HUDEP-2 (cell line): ENCODE measurements around the gene ALKBH4.
"Not testable (repeated sequence)": the region's sequence is repeated elsewhere in the genome, so short reads cannot be mapped to it uniquely, and the experiment has no call there.

Experiments used
- DNase-seq, 76 experiments: peaks; one replicate each; lab custom pipeline; 2025; ENCODE audit not compliant: unreplicated experiment in 76 of 76; lab: John Stamatoyannopoulos, UW

Gene ALKBH4

DNA sequence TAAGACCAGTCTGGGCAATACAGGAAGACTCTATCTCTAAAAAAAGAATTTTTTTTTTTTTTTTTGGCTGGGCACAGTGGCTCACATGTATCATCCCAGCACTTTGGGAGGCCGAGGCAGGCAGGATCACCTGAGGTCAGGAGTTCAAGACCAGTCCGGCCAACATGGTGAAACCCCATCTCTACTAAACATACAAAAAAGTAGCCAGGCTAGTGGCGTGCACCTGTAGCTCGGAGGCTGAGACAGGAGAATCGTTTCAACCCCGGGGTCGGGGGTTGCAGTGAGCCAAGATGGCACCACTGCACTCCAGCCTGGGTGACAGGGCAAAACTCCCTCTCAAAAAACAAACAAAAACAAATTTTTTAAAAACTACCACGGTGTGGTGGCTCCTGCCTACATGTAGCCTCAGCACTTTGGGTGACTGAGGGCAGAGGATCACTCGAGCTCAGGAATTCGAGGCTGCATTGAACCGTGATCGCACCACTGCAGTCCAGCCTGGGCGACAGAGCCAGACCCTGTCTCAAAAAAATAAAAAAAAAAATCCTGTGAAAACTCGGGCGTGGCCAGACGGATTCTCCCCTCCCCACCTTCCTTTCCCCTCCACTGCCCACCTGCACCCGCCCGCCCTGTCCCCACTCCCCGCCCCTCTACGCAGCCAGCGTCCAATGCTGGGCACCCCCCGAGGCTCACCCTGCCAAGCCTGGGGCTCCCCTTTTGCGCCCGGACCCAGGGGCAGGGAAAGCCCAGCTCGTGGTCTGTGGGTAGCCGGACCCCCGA, 32.0 kb downstream of the ALKBH4 start:
- no peak for DNase-seq

DNA sequence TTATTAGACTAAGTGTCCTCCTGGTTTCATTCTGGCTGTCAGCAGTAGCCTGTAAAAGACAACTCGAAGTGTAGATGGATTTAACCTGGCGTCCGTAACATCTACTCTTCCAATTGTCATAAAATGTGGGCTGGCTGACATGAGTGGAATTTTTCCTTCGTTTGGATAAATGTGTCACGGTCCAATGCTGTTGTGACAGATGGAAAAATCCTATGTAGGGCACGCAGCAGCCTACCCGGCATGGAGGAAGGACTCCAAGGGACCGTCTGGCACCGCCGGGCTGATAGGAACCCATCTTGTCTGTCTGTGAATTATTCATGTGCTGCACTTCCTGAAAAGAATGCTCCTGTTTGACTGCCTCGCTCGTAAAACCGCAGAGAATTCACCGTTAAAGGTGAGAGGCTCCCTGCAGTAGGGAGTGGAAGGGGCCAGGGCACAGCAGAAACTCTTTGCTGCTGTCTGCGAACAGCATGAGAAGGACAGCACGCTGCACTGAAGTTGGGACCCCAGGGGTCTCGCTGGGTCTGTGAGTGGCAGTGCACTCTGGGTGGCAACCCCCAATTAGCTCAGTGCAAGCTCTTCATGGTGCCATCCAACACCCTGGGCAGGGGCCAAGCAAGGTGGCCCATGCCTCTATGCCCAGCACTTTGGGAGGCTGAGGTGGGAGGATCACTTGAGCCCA, 32.9 kb downstream of the ALKBH4 start:
- DNase-seq = no peak

DNA sequence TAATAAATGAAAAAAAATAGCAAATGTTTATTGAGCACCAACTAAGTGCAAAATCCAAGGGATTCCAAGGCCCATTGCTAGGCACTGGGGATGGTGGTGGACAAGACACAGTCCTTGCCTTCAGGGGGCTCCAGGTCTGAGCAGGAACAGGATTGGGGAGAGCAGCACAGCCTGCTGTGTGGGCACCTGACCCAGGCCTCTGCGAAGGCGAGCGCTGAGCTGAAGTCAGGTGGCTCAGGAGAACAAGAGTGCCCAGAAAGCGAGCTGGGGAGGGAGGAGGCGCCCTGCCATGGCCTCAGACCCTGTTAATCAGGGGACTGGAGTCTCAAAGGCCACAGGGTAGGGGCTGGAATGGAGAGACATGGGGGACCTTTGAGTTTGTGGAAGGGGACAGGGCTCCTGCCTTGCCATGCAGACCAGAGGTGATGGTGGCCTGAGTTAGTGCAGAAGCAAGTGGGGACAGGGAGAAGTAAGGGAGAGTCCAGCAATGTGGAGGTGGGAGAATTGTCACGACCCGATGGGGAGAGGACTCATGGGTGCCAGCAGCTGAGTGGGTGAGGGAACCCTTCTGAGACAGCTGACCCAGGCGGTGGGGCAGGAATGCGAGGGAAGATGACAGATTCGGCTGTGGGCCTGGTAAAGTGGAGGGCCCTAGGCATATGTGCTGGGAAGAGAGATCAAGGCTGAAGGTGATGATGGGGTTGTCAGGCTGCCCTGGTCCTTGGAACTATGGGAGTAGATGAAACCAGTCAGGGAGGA, 35.3 kb downstream of the ALKBH4 start:
- DNase-seq = no peak

DNA sequence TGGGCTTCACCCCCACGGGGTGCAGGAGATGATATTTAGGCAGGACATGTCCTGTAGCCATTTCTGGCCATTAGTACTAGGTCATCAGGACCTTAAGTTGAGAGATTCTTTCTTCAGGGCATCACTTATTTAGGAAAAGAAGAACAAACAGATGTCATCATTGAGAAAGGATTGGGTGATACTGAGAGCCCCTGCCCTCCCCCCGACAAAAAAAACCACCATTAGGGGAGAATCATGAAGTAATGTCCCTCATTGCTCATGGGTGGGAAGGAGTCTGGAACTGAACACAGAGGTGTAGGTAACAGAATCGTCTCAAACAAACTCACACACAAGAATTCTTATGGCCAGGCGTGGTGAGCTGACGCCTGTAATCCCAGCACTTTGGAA, 37.7 kb downstream of the ALKBH4 start:
- DNase-seq = no peak

DNA sequence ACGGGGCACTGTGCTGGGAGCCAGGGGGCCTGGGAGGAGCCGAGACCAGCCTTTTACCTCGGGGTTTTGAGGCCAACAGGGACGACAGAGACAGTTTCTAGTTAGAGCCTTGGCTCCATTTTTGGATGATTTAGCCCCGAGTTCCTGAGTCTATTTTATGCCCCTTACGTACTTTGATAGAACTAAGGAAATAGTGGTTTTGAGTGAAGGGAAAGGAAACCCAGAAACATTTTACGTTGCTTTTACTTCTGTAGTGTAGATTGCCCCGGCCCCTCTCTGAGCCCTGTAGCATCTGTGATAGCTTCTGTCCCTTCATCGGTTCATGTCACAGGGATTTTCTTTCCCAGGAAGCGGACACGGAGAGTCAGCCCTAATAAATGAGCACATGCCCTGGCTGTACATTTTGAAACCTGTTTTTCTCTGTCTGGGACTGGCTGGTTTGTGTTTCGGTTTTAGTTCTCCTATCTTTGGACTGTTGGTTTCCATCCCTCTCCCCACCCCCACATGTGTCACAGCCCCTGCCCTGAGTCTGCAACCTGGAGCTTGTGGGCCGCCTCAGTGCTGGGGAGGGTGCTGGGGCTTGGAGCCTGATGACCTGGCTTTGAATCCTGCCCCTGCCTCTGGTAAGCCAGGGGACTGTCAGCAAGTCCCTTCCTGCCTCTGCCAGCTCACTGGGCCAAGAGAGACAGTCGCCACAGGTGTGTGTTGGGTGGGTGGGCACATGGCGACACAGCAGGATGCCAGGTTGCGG, 38.2 kb downstream of the ALKBH4 start:
- DNase-seq = no peak

DNA sequence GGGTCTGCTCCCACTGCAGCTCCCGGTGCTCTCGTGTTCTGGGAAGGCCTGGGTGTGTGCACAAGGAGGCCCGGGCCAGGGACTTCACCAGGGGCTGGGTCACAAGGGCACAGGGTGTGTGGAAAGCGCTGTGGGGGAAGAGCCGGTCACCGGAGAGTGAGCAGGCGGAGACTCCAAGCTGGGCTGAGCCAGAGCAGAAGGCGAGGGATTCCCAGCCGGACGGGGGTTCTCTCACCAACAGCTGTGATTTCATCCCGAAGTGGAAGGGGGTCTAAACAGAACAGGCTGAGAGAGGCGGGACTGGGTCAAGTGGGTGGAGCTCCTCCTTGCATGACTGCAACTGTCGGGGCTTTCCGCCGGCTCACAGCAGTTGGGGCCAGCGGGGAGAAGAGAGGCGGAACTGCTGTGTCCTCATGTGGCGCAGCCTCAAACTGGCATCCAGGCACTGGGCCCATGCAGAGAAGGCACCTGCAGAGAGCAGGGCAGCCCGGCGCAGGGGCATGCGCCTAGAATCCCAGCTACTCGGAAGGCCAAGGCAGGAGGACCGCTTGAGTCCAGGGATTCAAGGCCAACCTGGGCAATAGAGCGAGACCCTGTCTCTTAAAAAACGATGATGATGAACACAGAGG, 38.9 kb downstream of the ALKBH4 start:
- DNase-seq = no peak

DNA sequence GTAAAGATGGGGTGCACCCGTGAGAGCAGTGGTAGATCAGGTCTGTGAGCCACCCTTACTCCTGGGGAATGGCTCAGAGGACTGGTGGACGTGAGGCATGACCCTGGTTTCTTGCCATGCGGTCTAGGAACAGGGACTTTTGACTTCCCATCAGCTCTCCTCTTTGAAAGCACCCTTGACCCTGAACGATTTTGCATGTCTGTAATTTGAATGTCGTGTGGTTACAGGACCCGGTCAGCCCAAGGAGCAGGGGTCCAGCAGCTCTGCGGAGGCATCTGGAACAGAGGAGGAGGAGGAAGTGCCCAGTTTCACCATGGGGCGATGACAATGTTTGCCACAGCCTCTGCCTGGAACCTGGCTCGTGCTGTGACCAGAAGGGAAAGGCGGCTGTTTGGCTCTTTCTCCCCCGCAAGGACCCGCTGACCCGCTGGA, 39.9 kb downstream of the ALKBH4 start:
- DNase-seq = no peak

DNA sequence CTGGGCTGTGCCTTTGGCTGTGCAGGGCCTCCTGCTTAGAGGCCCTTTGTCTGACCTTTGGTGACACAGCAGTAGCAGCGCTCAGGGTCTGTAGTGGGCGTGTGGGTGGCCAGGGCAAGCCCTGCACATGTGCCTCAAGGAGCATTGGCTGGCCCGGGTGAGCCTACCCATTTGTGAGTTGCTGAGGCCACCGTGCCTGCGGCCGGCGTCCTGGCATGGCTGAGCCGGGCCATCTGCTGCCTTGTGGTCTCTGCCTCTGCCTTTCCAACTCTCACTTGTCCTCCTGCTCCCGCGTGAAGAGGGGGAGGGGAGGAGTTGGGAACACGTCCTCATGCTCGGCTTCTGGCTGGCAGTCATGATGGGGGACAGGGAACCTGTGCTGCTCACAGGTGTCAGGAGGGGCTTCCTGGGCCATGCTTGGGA, 40.5 kb downstream of the ALKBH4 start:
- no peak for DNase-seq

DNA sequence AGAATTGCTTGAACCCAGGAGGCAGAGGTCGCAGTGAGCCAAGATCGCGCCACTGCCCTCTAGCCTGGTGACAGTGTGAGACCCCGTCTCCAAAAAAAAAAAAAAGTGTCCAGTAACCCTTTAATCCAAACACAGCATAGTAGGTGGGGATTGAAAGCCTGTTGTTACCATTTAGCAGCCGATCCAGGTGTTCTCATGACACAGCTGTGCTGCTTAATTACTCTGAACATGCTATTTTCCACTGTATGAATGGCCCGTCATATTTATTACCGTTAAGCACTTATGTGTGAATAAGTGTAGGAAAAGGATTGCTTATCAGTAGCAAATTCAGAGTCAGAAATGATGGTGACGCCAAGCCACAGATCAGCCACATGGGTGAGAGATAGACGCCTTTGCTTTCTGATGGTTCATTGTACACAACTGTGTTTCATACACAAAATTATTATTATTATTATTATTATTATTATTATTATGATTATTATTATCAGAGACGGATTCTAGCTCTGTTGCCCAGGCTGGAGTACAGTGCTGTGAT, 42.9 kb downstream of the ALKBH4 start:
- DNase-seq = peak in 16 of 76 experiments; percentile 3 to 52 (median 20)

DNA sequence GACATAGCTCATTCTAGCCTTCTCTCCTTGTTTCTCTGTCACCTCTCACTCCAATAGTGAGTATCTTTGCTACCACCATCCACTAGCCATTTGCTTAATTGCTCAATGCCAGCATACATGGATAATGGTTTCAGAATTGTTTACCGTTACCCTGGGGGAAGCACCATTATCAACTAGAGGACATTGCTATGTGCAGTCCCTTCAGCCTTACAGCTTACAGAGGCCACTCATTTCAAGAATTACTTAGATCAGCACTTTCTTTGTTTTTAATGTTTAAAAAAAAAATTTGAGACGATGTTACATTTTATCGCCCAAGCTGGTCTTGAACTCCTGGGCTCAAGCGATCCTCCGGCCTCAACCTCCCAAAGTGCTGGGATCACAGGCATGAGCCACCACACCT, 46.1 kb downstream of the ALKBH4 start:
- no peak for DNase-seq

DNA sequence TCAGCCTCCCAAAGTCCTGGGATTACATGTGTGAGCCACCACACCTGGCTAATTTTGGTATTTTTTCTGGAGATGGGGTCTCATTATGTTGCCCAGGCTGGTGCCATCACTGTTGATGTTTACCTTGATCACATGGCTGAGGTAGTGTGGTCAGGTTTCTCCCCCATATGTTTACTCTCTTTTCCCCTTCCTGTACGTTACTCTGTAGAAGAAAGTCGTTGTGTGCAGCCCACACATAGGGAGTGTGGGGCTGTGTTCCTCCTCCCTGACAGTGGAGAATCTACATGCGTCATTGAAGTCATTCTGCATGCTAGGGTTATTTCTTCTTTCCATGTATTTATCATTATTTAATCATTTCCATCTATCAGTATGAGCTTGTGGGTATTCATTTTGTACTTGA, 47.6 kb downstream of the ALKBH4 start:
- no peak for DNase-seq

DNA sequence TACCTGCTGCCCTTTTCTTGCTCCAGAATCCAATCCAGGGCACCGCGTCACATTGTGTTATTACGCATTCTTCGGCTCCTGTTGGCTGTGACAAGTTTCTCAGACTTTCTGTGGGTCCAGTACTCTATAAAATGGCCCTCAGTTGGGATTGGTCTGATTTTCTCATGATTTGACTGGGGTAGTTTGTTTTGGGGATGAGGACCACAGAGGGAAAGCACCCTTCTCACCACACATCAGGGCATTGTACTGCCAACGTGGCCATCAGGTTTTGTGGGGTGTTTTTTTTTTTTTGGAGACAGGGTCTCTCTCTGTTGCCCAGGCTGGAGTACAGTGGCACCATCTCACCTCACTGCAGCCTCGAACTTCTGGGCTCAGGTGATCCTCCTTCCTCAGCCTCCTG, 48.3 kb downstream of the ALKBH4 start:
- no peak for DNase-seq

DNA sequence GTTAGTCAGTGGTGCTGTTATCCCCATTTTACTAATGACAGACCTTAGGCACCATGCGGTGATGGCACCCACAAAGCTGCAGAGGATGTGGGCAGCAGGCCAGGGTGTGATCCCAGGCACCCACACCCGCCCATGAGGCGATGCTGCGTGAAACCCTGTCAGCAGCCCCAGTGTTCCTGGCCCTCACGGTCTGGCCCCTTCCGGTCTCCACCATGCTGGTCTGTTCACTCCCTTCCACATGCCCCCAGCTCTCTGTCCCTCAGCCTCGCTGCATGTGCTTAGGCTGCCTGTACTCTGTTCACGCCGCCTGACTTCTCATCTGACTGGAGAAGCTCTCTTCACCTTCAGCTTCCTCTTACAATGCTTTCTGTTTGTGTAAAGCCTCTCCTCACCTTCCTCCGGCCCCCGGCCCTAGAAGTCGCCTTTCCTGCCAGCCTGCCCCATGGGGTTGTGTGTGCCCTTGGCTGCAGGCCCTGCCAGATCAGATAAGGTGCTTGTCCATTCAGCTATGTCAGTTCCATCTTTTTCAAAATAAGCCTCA, 48.9 kb downstream of the ALKBH4 start:
- DNase-seq = peak in 50 of 76 experiments; percentile 2 to 60 (median 32)

DNA sequence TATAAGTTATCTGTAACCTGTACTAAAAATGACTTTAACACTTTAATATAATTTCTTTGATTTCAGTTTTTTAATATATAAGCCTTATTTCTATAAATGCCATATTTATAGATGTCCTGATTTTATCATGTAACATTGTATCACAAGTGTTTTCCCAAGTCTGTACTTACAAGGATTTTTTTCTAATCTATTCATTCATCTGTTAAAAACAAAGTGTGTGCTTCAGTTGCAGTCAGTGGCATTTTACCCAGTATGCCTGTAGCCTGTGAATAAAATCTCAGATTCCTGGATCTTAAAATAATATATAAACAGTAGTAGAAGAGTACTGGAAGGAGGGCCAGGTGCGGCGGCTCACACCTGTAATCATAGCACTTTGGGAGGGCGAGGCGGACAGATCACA, 51.1 kb downstream of the ALKBH4 start:
- DNase-seq = no peak

DNA sequence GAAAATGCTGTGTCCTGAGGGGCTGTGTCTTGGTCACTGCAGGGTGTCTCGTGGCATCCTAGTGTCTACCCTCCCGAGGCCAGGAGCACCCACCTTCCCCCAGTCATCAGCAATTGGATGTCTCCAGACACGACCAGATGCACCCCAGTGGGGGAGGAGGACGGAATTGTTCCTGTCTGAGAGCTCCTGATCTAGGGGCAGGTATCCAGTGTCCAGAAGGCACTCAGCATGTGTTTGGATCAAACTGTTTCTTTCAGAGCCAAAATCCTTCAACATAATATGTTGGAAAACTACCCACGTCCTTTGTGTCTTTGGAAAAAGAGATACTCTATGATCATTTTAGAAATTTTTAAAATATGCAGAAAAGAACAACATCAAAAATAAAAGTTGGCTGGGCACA, 51.6 kb downstream of the ALKBH4 start:
- DNase-seq = no peak

DNA sequence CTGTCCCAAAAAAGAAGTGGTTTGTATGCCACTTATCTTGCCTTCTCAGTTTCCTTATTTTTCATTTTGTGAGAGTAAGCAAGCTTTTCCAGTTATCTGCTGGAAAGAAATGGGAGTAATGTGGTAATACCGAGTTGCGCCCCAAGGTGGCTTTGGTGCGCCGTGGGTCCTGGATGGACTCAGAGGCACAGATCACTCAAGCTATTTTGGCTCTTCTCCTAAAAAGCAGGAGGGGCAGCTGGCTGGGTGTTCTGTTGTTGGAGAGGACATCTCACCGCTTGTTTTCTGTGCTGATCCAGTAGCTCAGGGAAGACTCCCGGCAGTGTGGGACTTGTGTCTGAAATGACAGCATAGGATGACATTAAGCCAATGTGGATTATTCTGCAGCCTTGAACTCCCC, 52.1 kb downstream of the ALKBH4 start:
- peak in 58 of 76 experiments; percentile 6 to 66 (median 34) for DNase-seq

DNA sequence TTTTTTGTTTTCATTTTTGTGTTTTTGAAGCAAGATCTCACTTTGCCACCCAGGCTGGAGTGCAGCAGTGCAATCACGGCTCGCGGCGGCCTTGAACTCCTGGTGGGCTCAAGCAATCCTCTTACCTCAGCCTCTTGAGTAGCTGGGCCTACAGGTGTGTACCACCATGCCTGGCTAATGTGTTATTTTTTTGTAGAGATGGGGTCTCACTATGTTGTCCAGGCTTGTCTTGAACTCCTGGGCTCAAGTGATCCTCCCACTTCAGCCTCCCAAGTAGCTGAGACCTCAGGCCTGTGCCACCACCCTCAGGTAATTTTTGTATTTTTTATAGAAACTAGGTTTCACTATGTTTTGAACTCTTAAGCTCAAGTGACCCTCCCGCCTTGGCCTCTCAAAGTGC, 53.7 kb downstream of the ALKBH4 start:
- no peak for DNase-seq

DNA sequence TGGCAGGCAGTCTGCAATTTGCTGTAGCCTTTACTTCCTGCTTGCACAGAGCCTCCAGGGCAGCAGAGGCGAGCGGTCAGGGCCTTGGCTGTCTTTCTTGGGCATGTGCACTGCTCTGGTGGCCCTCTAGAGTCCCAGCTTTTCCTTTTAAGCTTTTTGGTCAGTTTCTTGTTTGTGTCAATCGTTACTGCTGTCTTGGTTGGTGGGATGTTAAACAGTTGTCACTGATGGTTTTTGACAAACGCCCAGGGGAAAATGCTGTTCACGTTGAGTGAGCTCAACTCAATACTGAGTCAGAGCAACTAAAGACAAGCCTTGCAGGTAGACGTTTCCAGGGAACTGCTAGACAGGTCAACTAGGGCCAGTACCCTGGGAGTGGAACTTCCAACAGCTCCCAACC, 54.5 kb downstream of the ALKBH4 start:
- no peak for DNase-seq

DNA sequence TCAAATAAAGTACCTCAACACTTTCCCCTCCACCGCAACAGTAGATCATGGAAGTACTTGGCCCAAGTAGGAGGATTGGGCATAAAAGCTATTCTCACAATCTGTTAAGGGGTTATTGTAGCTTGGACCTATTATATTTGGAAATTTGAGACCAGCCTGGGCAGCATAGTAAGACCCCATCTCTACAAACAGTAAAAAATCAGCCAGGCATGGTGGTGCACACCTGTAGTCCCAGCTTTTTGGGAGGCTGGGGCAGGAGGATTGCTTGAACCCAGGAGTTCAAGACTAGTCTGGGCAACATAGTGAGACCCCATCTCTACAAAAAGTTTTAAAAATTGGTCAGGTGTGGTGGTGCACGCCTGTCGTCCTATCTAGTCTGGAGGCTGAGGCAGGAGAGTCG, 55.3 kb downstream of the ALKBH4 start:
- DNase-seq = no peak

DNA sequence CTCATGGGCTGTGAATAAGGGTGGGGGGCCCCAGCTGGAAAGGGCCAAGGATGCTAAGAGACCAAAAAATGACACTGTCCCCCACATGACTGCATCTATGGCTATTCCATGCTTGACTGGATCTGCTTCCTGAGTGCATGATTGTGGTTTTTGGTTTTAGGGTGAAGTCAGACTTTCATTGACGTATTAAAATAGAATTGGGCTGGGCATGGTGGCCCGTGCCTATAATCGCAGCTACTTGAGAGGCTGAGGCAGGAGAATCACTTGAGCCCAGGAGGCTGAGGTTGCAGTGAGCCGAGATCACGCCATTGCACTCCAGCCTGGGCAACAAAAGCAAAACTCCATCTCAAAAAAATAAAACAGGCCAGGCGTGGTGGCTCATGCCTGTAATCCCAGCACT, 56.1 kb downstream of the ALKBH4 start:
- DNase-seq = not testable (repeated sequence)
